ENCODE results near the gene CDK5.

GRCh38 chr7:151062111-151062398, 4.4 kb upstream of the CDK5 start:
- TF ChIP-seq CTCF (IDR thresholded peaks at IDR 0.05) (no peak), POLR2A (IDR thresholded peaks at IDR 0.05) (peak in 1 of 2 donors; percentile 6)

Measured in adrenal gland (tissue), 5 donors.